KG1 (cell line): Measurements from ENCODE around the gene XG.

Experiments used
- DNase-seq: peaks from one replicate; lab custom pipeline; 2025; lab: John Stamatoyannopoulos, UW

XG gene

GRCh38 chrX:2820136-2820771 lies 68.4 kb downstream of the XG start:
- no peak for DNase-seq

- no peak for DNase-seq
These were observed 72.1 kb downstream of the XG start for GRCh38 chrX:2823795-2824386.

DNA sequence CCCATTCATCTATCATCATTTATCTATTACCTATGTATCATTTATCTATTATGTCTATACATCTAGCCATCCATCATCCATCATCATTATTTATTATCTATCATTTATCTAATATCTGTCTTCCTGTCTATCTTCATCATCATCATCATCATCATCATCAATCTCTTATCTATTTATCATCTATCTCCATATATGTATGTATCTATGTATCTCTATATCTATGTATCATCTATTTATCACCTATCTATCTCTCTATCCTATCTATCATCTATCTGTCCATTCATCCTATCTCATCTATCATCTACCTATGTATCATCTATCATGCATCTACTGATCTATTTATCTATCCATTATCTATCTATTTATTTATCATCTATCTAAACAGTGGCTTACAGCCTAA lies 73.0 kb downstream of the XG start:
- DNase-seq = no peak

DNA sequence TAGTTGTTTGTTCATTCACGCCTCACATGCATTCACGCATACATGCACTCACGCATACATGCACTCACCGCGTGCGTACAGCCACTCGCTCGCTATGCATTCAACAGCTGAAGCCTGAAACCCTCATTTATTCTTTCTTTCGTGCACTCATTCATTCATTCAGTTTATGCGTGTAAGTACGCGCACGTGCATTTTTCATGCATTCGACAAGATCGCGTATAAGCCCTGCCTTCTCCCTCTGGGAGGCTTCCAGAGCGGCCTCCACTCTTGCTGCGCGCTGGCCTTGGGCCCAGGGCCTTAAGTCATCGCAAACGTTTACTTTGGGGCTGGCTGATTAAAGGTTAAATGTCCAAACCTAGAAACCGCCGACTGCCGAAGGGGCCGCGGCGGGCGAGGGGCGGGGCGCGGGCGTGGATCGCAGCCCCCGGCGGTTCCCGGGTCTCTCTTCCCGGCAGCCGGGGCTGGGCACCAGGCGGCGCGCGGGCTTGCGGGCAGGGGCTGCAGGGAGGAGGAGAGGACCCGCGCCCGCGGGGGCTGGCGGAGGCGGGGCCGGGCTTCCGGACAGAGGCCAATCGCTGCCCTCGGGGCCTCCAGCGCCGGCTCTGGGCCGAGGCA lies 76.6 kb downstream of the XG start, which contains the start of gene GYG2:
Gene GYG2, plus strand, starts transcription at position 587 of the 615 bp plus-strand sequence. CDS start 1,259 bp downstream, outside the sequence.
- DNase-seq = no peak

GRCh38 chrX:2828959-2829411 lies 77.1 kb downstream of the XG start:
- DNase-seq = no peak

DNA sequence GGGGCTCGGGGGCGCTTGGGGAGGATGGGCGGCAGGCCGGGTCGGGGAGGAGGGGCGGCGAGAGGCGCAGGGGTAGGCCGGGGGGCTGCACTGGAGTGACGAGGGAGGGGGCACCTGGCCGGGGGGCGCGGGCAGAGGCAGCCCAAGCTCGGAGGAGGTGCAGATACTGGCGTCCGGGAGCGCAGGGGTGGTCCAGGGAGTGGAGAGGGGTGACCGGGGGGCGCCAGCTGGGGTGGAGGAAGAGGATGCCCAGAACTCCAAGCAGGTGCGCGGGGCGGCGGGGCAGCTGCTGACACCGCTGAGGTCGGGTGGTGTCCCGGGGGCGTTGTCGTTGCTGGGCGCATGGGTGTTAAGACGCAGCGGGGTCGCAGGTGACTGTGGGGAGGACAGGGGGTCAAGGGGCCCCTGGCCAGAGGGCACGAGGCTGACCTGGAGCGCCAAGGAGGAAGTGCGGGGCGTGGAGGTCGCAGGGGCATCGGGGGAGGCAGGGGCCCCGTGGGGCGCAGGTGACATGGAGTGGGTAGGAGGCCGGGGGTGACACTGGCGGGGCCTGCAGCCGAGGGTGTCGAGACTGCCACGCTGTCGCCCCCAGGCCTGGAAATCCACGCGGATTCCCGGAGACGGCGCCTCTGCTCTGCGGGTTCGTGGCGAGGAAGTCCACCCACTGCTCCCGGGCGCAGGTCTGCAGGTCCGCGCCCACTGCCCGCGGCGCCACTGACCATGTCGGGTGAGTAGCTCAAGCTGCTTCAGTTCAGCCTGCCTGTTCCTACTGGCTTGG lies 77.8 kb downstream of the XG start:
- DNase-seq = no peak

- no peak for DNase-seq
These were observed 79.8 kb downstream of the XG start for GRCh38 chrX:2831471-2832228.

- DNase-seq = no peak
These were observed 86.1 kb downstream of the XG start for GRCh38 chrX:2837961-2838360.

- DNase-seq = no peak
These were observed 89.1 kb downstream of the XG start for GRCh38 chrX:2840961-2841360.

DNA sequence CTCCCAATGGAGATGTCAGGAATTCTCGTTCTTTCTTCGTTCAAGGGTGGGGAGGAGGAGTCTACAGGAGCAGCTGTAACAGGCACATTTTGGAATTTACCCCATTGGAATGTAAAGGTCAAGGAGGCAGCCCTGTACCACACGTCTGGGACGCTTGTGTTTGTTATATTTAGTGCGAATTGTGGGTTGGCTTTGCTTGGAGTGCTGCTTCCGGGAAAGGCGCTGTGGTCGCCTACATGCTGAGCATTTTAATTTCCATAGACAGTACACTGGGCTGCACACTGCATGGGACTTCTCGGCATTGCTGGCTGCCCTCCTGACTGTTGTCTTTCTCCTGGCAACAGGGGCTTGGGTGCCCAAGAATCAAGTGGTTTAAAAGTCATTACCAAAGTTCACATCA lies 89.7 kb downstream of the XG start:
- DNase-seq = no peak

DNA sequence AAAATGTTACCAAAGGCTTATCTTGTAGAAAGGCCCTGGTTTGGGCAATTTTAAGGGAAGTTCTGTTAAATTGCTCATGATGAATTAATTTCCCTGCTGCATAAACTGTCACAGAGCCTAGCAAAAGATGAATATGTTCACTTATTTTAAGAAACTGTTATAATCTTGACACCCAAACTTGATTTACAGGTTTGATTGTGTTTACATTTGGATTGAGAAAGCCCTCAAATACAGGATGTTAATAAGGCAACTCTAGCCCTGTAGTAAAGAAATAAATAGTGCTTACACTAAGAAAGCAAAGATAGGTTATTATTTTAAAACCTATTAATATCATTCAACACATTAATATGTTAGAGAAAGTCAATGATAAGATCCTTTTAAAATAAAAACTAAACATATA lies 95.2 kb downstream of the XG start:
- DNase-seq = no peak

GRCh38 chrX:2848871-2849301 lies 97.0 kb downstream of the XG start:
- no peak for DNase-seq

GRCh38 chrX:2854918-2855317 lies 103.1 kb downstream of the XG start:
- no peak for DNase-seq

DNA sequence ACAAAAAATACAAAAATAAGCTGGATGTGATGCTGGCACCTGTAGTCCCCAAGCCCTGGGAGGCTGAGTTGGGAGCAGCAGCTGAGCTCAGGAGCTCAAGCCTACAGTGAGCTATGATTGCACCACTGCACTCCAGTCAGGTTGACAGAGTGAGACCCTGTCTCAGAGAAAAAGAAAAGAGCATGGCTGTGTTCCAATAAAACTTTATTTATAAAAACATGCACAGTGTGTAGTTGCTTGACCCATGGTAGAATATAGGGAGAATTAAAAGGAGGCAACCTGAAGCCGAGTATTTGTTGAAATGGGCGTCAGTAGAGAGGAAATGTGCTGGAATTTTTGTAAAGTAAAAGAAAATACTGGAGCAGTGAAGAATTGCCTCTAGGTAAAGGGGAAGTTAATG lies 103.9 kb downstream of the XG start:
- DNase-seq = no peak

GRCh38 chrX:2857566-2857965 lies 105.7 kb downstream of the XG start:
- DNase-seq = no peak

- DNase-seq = no peak
These were observed 107.5 kb downstream of the XG start for GRCh38 chrX:2859197-2859797.

- DNase-seq = no peak
These were observed 110.6 kb downstream of the XG start for GRCh38 chrX:2862404-2862803.

DNA sequence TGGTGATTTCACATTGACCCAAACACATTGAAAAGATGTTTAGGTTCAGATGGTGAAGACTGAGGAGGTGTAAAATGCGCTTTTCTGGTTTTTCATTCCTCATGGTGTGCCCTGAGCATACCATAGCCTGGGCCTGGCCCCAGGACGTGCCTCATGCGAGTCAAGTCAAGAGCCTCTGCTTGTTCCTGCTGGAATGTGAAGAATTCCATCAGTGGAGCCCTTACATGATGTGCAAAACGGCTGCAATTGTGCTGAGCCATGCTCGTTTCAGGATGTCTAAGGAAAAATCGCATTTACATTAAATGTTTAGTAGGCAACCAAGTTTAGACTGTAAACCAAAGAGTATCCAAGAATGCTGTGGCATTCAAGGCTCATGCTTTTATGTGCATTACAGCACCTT lies 111.8 kb downstream of the XG start:
- no peak for DNase-seq
